ENCODE data around the gene NAALAD2. TPM values are rescaled to one million over a fixed set of nuclear protein-coding genes. Genes with fewer than 3 reads are reported as not detected.
"Not testable (repeated sequence)": the region's sequence is repeated elsewhere in the genome, so short reads cannot be mapped to it uniquely, and the experiment has no call there.

The NAALAD2 gene
- total and polyA plus RNA-seq, 4 donors, result 0.21 to 3.3 (median 1.1) TPM

- TF ChIP-seq ATF3 (IDR thresholded peaks at IDR 0.05) (no peak), YY1 (IDR thresholded peaks at IDR 0.05) (no peak), HNF4G (IDR thresholded peaks at IDR 0.05) (no peak), JUND (IDR thresholded peaks at IDR 0.05) (no peak), FOXA1 (IDR thresholded peaks at IDR 0.05) (no peak), CTCF (IDR thresholded peaks at IDR 0.05; ENCODE audit: low read depth, low read length, missing input control) (no peak), NR2F2 (IDR thresholded peaks at IDR 0.05) (no peak), RXRA (IDR thresholded peaks at IDR 0.05) (no peak), SP1 (IDR thresholded peaks at IDR 0.05) (no peak), TAF1 (conservative IDR thresholded peaks at IDR 0.05) (no peak), RAD21 (IDR thresholded peaks at IDR 0.05) (no peak), REST (IDR thresholded peaks at IDR 0.05) (no peak), EGR1 (IDR thresholded peaks at IDR 0.05; ENCODE audit: low read depth in 2 of 2) (no peak), HNF4A (conservative IDR thresholded peaks at IDR 0.05) (no peak), GABPA (IDR thresholded peaks at IDR 0.05 in 1 of 2, conservative IDR thresholded peaks at IDR 0.05 in 1 of 2) (no peak), FOXA2 (IDR thresholded peaks at IDR 0.05) (no peak)
- TF ChIP-seq, protein P1, sequence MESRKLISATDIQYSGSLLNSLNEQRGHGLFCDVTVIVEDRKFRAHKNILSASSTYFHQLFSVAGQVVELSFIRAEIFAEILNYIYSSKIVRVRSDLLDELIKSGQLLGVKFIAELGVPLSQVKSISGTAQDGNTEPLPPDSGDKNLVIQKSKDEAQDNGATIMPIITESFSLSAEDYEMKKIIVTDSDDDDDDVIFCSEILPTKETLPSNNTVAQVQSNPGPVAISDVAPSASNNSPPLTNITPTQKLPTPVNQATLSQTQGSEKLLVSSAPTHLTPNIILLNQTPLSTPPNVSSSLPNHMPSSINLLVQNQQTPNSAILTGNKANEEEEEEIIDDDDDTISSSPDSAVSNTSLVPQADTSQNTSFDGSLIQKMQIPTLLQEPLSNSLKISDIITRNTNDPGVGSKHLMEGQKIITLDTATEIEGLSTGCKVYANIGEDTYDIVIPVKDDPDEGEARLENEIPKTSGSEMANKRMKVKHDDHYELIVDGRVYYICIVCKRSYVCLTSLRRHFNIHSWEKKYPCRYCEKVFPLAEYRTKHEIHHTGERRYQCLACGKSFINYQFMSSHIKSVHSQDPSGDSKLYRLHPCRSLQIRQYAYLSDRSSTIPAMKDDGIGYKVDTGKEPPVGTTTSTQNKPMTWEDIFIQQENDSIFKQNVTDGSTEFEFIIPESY (IDR thresholded peaks at IDR 0.05), result no peak
- TF ChIP-seq, protein P2, sequence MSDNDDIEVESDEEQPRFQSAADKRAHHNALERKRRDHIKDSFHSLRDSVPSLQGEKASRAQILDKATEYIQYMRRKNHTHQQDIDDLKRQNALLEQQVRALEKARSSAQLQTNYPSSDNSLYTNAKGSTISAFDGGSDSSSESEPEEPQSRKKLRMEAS (IDR thresholded peaks at IDR 0.05), result no peak
- Histone ChIP-seq H3K27me3 (ENCODE audit: control insufficient read depth in 4 of 4, insufficient read depth in 4 of 4, low read length in 3 of 4) (peaks cover 0 to 4% (median 0%) of the 10 kb centered on the region in 4 donors), H3K27ac (ENCODE audit: low read depth in 1 of 2, low read length in 2 of 2) (no peak overlapping the region), H3K9ac (ENCODE audit: low read depth in 1 of 2, low read length in 2 of 2) (no peak overlapping the region), H3K36me3 (ENCODE audit: control insufficient read depth in 4 of 4, insufficient read depth in 3 of 4, low read depth in 1 of 4, low read length in 3 of 4) (no peaks in the 10 kb centered on the region), H3K4me1 (ENCODE audit: control insufficient read depth in 4 of 4, insufficient read depth in 4 of 4, low read length in 3 of 4) (no peaks in the 10 kb centered on the region), H3K4me3 (ENCODE audit: low read depth in 1 of 3, low read length in 3 of 3) (no peak overlapping the region), H3K9me3 (ENCODE audit: control insufficient read depth in 4 of 4, low read length in 3 of 4) (no peaks in the 10 kb centered on the region)
- WGBS, result 85% methylated on average over 4 of the region's 4 CpGs
- DNase-seq (ENCODE audit: low spot score), result no peak
Measured at GRCh38 chr11:90237004-90237403, 102.5 kb downstream of the NAALAD2 start.

DNA sequence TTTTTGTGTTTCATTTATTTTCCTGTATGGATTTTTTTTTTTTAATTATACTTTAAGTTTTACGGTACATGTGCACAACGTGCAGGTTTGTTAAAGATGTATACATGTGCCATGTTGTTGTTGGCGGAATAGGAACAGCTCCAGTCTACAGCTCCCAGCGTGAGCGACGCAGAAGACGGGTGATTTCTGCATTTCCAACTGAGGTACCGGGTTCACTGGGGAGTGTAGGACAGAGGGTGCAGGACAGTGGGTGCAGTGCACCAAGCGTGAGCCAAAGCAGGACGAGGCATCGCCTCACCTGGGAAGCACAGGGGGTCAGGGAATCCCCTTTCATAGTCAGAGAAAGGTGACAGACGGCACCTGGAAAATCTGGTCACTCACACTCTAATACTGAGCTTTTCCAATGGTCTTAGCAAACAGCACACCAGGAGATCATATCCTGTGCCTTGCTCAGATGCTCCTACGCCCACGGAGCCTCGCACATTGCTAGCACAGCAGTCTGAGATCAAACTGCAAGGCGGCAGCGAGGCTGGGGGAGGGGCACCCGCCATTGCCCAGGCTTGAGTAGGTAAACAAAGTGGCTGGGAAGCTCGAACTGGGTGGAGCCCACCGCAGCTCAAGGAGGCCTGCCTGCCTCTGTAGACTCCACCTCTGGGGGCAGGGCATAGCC is 105.6 kb downstream of the NAALAD2 start:
- not testable (repeated sequence) for H3K27ac ChIP-seq (ENCODE audit: low read depth in 1 of 2, low read length in 2 of 2); H3K9ac ChIP-seq (ENCODE audit: low read depth in 1 of 2, low read length in 2 of 2); H3K4me1 ChIP-seq (ENCODE audit: control insufficient read depth in 4 of 4, insufficient read depth in 4 of 4, low read length in 3 of 4); H3K36me3 ChIP-seq (ENCODE audit: control insufficient read depth in 4 of 4, insufficient read depth in 3 of 4, low read depth in 1 of 4, low read length in 3 of 4); H3K27me3 ChIP-seq (ENCODE audit: control insufficient read depth in 4 of 4, insufficient read depth in 4 of 4, low read length in 3 of 4); H3K4me3 ChIP-seq (ENCODE audit: low read depth in 1 of 3, low read length in 3 of 3); DNase-seq (ENCODE audit: low spot score); H3K9me3 ChIP-seq (ENCODE audit: control insufficient read depth in 4 of 4, low read length in 3 of 4)
- WGBS, result 73% methylated on average over 19 of the region's 20 CpGs

Data from liver (tissue), 9 donors.